AG04450 (cell line): ENCODE measurements around the gene SETD6. TPM values are rescaled to one million over a fixed set of nuclear protein-coding genes. Genes with fewer than 3 reads are reported as not detected.

ENCODE experiments used
- CTCF ChIA-PET: fragments of 300-600, 350-600 bp; formaldehyde crosslinking; extraction: SDS; loops from one replicate; lab custom pipeline; 2022; ENCODE audit warnings: antibody characterized with exemption, inconsistent platforms; lab: Charles Lee
- POLR2A ChIA-PET: fragments of 350-600 bp; formaldehyde crosslinking; extraction: SDS; loops from one replicate; lab custom pipeline; 2021; ENCODE audit warnings: antibody characterized with exemption, inconsistent platforms; lab: Yijun Ruan, JAX
- DNase-seq: peaks from one replicate; pipeline ENCODE4 v3.0.0-alpha.2; 2011; ENCODE audit warnings: low read depth, low spot score
- H3K27ac ChIP-seq: one replicate; pipeline ENCODE4 v1.5.1; 2012; ENCODE audit warnings: low read depth, low read length, control low read depth
- H3K27me3 ChIP-seq: one replicate; pipeline ENCODE4 v1.6.0; 2012; ENCODE audit warnings: low read length; ENCODE audit not compliant: control insufficient read depth, insufficient read depth
- H3K4me3 ChIP-seq: 2 replicates; pipeline ENCODE4 v1.5.1; 2011; ENCODE audit warnings: mild to moderate bottlenecking, low read depth, low read length, control low read depth
- H3K9me3 ChIP-seq: 2 replicates; pipeline ENCODE4 v1.5.1; 2012; ENCODE audit warnings: low read length; ENCODE audit not compliant: control insufficient read depth, insufficient read depth
- CTCF ChIP-seq: IDR thresholded peaks from 2 replicates; pipeline ENCODE4 v1.5.1; 2011; ENCODE audit warnings: low read depth, low read length, control low read depth, inconsistent platforms
- polyA plus RNA-seq: library from polyadenylated mRNA; depleted of rRNA; stranded (reverse); fragments of >200 nt; gene quantifications from 2 replicates; pipeline ENCODE4 v1.2.3, GENCODE V29; 2011

Gene SETD6
- polyA plus RNA-seq, 1 experiment: 6.5 TPM

GRCh38 chr16:58471209-58471975 is 43.9 kb upstream of the SETD6 start:
- no peak for DNase-seq
- Histone ChIP-seq H3K27me3 (peaks cover 40% of the 10 kb centered on the region), H3K27ac (no peak overlapping the region), H3K9me3 (no peaks in the 10 kb centered on the region), H3K4me3 (no peak overlapping the region)
- POLR2A ChIA-PET: no interaction called here
- CTCF ChIA-PET: interaction anchor here (0.6 to 1.4 kb wide), 2 partner anchors 81 to 135 kb away, joined by 4 read pairs; no protein-coding TSS in a partner anchor
- no peak for TF ChIP-seq CTCF

- no peaks in the 10 kb centered on the region for H3K9me3 ChIP-seq
- no peak for TF ChIP-seq CTCF
- POLR2A ChIA-PET: no interaction called here
- H3K27me3 ChIP-seq: peaks cover 34% of the 10 kb centered on the region
- H3K27ac ChIP-seq: no peak overlapping the region
- CTCF ChIA-PET: no interaction called here
- no peak for DNase-seq
- H3K4me3 ChIP-seq: no peak overlapping the region
These were observed 43.1 kb upstream of the SETD6 start for GRCh38 chr16:58472266-58472665.

- TF ChIP-seq CTCF: no peak
- DNase-seq: no peak
- ChIA-PET CTCF (interaction anchor here (0.5 to 1.4 kb wide), 4 partner anchors 12 to 137 kb away, joined by 3 to 7 read pairs (median 4); no protein-coding TSS in a partner anchor), POLR2A (no interaction called here)
- no peaks in the 10 kb centered on the region for H3K9me3 ChIP-seq
- no peak overlapping the region for H3K4me3 ChIP-seq
- H3K27ac ChIP-seq: no peak overlapping the region
- H3K27me3 ChIP-seq: peaks cover 34% of the 10 kb centered on the region
These were observed 42.5 kb upstream of the SETD6 start for GRCh38 chr16:58472827-58473226.

- ChIA-PET POLR2A (interaction anchor here (0.6 kb wide), 1 partner anchor 66 kb away, joined by 5 read pairs; no protein-coding TSS in a partner anchor), CTCF (interaction anchor here (0.6 to 0.9 kb wide), 2 partner anchors 21 to 302 kb away, joined by 5 to 6 read pairs; no protein-coding TSS in a partner anchor)
- no peak for TF ChIP-seq CTCF
- H3K9me3 ChIP-seq: no peaks in the 10 kb centered on the region
- H3K4me3 ChIP-seq: no peak overlapping the region
- H3K27me3 ChIP-seq: peaks cover 32% of the 10 kb centered on the region
- no peak overlapping the region for H3K27ac ChIP-seq
- no peak for DNase-seq
These were observed 41.0 kb upstream of the SETD6 start for GRCh38 chr16:58474296-58474695.

- no peaks in the 10 kb centered on the region for H3K9me3 ChIP-seq
- no peak for TF ChIP-seq CTCF
- ChIA-PET POLR2A (no interaction called here), CTCF (no interaction called here)
- peaks cover 32% of the 10 kb centered on the region for H3K27me3 ChIP-seq
- no peak overlapping the region for H3K4me3 ChIP-seq
- no peak overlapping the region for H3K27ac ChIP-seq
- DNase-seq: no peak
These were observed 40.2 kb upstream of the SETD6 start for GRCh38 chr16:58475091-58475619.
